ENCODE results near the gene DNM2. TPM values are rescaled to one million over a fixed set of nuclear protein-coding genes. Genes with fewer than 3 reads are reported as not detected.

DNM2 gene
- total and polyA plus RNA-seq, 2 donors (not counting 1 experiment from before 2014, with no cell fraction given) = 42.6 to 76.8 TPM

DNA sequence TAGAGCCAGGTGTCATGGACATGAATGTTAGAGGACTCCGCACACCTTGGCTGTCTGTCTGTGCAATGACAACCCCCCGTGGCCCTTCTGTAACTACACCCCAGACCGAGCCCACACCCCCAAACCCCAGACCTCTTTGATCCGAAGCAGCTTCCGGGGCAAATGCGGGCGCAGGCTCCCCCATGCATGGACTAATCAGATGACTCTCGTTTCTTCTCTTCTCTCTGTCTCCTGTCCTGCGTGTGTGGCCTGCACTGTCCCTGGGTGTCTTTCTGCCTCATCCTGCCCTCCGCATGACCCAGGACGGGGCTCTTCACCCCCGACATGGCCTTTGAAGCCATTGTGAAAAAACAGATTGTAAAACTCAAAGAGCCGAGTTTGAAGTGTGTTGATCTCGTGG, 79.2 kb downstream of the DNM2 start:
- TF ChIP-seq, protein P1, sequence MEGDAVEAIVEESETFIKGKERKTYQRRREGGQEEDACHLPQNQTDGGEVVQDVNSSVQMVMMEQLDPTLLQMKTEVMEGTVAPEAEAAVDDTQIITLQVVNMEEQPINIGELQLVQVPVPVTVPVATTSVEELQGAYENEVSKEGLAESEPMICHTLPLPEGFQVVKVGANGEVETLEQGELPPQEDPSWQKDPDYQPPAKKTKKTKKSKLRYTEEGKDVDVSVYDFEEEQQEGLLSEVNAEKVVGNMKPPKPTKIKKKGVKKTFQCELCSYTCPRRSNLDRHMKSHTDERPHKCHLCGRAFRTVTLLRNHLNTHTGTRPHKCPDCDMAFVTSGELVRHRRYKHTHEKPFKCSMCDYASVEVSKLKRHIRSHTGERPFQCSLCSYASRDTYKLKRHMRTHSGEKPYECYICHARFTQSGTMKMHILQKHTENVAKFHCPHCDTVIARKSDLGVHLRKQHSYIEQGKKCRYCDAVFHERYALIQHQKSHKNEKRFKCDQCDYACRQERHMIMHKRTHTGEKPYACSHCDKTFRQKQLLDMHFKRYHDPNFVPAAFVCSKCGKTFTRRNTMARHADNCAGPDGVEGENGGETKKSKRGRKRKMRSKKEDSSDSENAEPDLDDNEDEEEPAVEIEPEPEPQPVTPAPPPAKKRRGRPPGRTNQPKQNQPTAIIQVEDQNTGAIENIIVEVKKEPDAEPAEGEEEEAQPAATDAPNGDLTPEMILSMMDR (conservative IDR thresholded peaks at IDR 0.05 in 1 of 2, IDR thresholded peaks at IDR 0.05 in 1 of 2; ENCODE audit: low read depth in 1 of 2, low read length in 2 of 2) = no peak
- no peak for TF ChIP-seq EZH2 (IDR thresholded peaks at IDR 0.05; ENCODE audit: low read length, missing control alignments)
- H3K9ac ChIP-seq (ENCODE audit: insufficient read depth, low read length) = no peak overlapping the region
- no peaks in the 10 kb centered on the region for H3K79me2 ChIP-seq (ENCODE audit: control insufficient read depth, insufficient read depth, low read length)
- H4K20me1 ChIP-seq (ENCODE audit: control insufficient read depth, extremely low read depth, insufficient read depth, low read length) = no peaks in the 10 kb centered on the region
- no peak overlapping the region for H3K4me3 ChIP-seq (replicated peaks in 1 of 4; ENCODE audit: control extremely low read depth in 1 of 4, insufficient read depth in 1 of 4, low read depth in 3 of 4, low read length in 4 of 4)
- H3K4me1 ChIP-seq (ENCODE audit: control insufficient read depth, extremely low read depth, insufficient read depth, low read length) = no peaks in the 10 kb centered on the region
- no peaks in the 10 kb centered on the region for H3K9me3 ChIP-seq (ENCODE audit: control insufficient read depth, insufficient read depth, low read depth, low read length)
- H3K27ac ChIP-seq (ENCODE audit: insufficient read depth, low read length) = no peak overlapping the region
- no peaks in the 10 kb centered on the region for H3K27me3 ChIP-seq (ENCODE audit: control insufficient read depth, insufficient read depth, low read length)
- DNase-seq (ENCODE audit: low read depth in 2 of 2) = no peak
- H3K36me3 ChIP-seq (ENCODE audit: control insufficient read depth, insufficient read depth, low read length) = peaks cover 33% of the 10 kb centered on the region
- no peak overlapping the region for H3K4me2 ChIP-seq (ENCODE audit: extremely low read depth, insufficient read depth, low read length)
- no peak overlapping the region for H2AFZ ChIP-seq (ENCODE audit: low read length)

DNA sequence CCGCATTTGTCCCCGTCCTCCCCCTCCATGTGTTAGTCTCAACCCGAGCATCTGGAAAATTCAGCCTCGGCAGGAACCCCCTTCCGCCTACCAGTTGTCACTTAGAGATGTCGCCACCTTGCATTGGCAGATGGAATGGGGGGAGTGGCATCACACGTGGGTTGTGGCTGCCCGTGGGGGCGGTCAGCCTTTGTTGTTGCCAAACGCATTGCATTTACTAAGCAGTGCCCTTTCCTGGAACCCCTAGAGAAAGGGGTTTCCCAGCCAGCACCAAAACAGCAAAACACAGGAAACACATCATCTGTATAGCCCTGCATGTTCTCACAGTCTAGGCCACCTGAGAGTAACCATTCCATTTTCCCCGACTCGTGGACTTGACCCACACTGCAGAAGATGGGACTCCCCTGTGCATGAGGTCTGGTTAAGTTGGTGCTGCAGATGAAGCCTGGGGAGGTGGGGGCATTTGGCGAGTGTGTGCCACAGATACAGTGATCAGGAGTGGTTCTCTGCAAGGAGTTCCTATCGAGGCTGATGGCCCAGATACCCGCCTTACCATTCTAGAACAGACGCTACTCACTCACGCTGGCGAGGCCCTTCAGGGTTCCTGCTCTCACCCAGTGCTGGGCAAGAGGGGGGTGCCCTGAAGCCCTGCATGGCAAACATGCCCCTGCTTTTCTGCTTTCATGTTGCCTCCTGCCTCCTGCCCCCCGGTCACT, 79.8 kb downstream of the DNM2 start:
- DNase-seq (ENCODE audit: low read depth in 2 of 2) = no peak
- Histone ChIP-seq H3K27ac (ENCODE audit: insufficient read depth, low read length) (no peak overlapping the region), H4K20me1 (ENCODE audit: control insufficient read depth, extremely low read depth, insufficient read depth, low read length) (no peaks in the 10 kb centered on the region), H3K4me3 (replicated peaks in 1 of 4; ENCODE audit: control extremely low read depth in 1 of 4, insufficient read depth in 1 of 4, low read depth in 3 of 4, low read length in 4 of 4) (no peak overlapping the region), H3K36me3 (ENCODE audit: control insufficient read depth, insufficient read depth, low read length) (peaks cover 37% of the 10 kb centered on the region), H3K9ac (ENCODE audit: insufficient read depth, low read length) (no peak overlapping the region), H3K4me2 (ENCODE audit: extremely low read depth, insufficient read depth, low read length) (no peak overlapping the region), H3K9me3 (ENCODE audit: control insufficient read depth, insufficient read depth, low read depth, low read length) (no peaks in the 10 kb centered on the region), H3K79me2 (ENCODE audit: control insufficient read depth, insufficient read depth, low read length) (no peaks in the 10 kb centered on the region), H2AFZ (ENCODE audit: low read length) (no peak overlapping the region), H3K27me3 (ENCODE audit: control insufficient read depth, insufficient read depth, low read length) (no peaks in the 10 kb centered on the region), H3K4me1 (ENCODE audit: control insufficient read depth, extremely low read depth, insufficient read depth, low read length) (no peaks in the 10 kb centered on the region)
- TF ChIP-seq, protein P1 (conservative IDR thresholded peaks at IDR 0.05 in 1 of 2, IDR thresholded peaks at IDR 0.05 in 1 of 2; ENCODE audit: low read depth in 1 of 2, low read length in 2 of 2) = no peak

DNA sequence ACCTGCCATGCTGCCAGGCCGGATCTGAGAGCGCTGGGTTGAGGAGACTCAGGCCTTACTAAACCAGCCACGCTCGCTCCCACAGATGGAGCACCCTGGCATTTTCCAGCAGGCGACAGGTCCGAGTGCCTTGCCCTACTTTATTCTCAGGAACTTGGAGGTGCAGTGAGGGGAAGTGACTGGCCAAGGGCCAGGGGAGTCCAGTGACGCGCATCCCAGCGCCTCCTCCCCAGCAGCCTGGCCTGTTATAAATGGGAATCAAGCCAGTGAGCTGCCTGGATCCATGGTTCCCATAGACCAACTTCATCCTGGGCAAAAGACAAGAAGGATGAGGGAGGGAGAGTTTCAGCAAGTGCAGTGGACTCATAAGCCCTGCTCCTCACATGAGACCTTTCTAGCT, 82.6 kb downstream of the DNM2 start:
- H3K4me1 ChIP-seq (ENCODE audit: control insufficient read depth, extremely low read depth, insufficient read depth, low read length) = no peaks in the 10 kb centered on the region
- no peak overlapping the region for H3K4me3 ChIP-seq (replicated peaks in 1 of 4; ENCODE audit: control extremely low read depth in 1 of 4, insufficient read depth in 1 of 4, low read depth in 3 of 4, low read length in 4 of 4)
- H3K4me2 ChIP-seq (ENCODE audit: extremely low read depth, insufficient read depth, low read length) = no peak overlapping the region
- H4K20me1 ChIP-seq (ENCODE audit: control insufficient read depth, extremely low read depth, insufficient read depth, low read length) = no peaks in the 10 kb centered on the region
- no peak overlapping the region for H3K9ac ChIP-seq (ENCODE audit: insufficient read depth, low read length)
- TF ChIP-seq, protein P1 (conservative IDR thresholded peaks at IDR 0.05 in 1 of 2, IDR thresholded peaks at IDR 0.05 in 1 of 2; ENCODE audit: low read depth in 1 of 2, low read length in 2 of 2) = no peak
- no peak for TF ChIP-seq EZH2 (IDR thresholded peaks at IDR 0.05; ENCODE audit: low read length, missing control alignments)
- H3K36me3 ChIP-seq (ENCODE audit: control insufficient read depth, insufficient read depth, low read length) = peaks cover 44% of the 10 kb centered on the region
- no peak overlapping the region for H2AFZ ChIP-seq (ENCODE audit: low read length)
- H3K27ac ChIP-seq (ENCODE audit: insufficient read depth, low read length) = no peak overlapping the region
- no peaks in the 10 kb centered on the region for H3K9me3 ChIP-seq (ENCODE audit: control insufficient read depth, insufficient read depth, low read depth, low read length)
- no peaks in the 10 kb centered on the region for H3K27me3 ChIP-seq (ENCODE audit: control insufficient read depth, insufficient read depth, low read length)
- no peaks in the 10 kb centered on the region for H3K79me2 ChIP-seq (ENCODE audit: control insufficient read depth, insufficient read depth, low read length)
- DNase-seq (ENCODE audit: low read depth in 2 of 2) = no peak

All from fibroblast of lung (primary cell).